ENCODE data around the gene PNPLA8.
"Not testable (repeated sequence)": the region's sequence is repeated elsewhere in the genome, so short reads cannot be mapped to it uniquely, and the experiment has no call there.

The PNPLA8 gene

GRCh38 chr7:108525985-108526767, at the start of gene PNPLA8:
TSS of gene PNPLA8 (minus strand) at chr7:108526135. CDS start at chr7:108515491, 10,644 bp downstream.
- peak; percentile 85 for DNase-seq

GRCh38 chr7:108575156-108575555, 49.2 kb upstream of the PNPLA8 start:
- DNase-seq: no peak

- no peak for DNase-seq
Measured at GRCh38 chr7:108572480-108572879, 46.5 kb upstream of the PNPLA8 start.

- DNase-seq: no peak
Measured at GRCh38 chr7:108570146-108570755, 44.3 kb upstream of the PNPLA8 start.

- DNase-seq: peak; percentile 55
Measured at GRCh38 chr7:108569381-108570145, 43.6 kb upstream of the PNPLA8 start, which contains the start of the genes DNAJB9 and THAP5. TSS of gene DNAJB9 (plus strand) at chr7:108569874. CDS start at chr7:108571727, 1,853 bp downstream. TSS of gene THAP5 (minus strand) at chr7:108569706. CDS start at chr7:108569569, 137 bp downstream.

GRCh38 chr7:108568801-108569380, 43.0 kb upstream of the PNPLA8 start:
- DNase-seq: no peak

- no peak for DNase-seq
Measured at GRCh38 chr7:108565987-108566386, 40.1 kb upstream of the PNPLA8 start.

- no peak for DNase-seq
Measured at GRCh38 chr7:108561047-108561619, 35.2 kb upstream of the PNPLA8 start.

- DNase-seq: no peak
Measured at GRCh38 chr7:108559253-108559652, 33.3 kb upstream of the PNPLA8 start.

- DNase-seq: no peak
Measured at GRCh38 chr7:108557617-108558016, 31.7 kb upstream of the PNPLA8 start.

GRCh38 chr7:108557191-108557590, 31.3 kb upstream of the PNPLA8 start:
- DNase-seq: no peak

- not testable (repeated sequence) for DNase-seq
Measured at GRCh38 chr7:108556665-108557064, 30.7 kb upstream of the PNPLA8 start.

- not testable (repeated sequence) for DNase-seq
Measured at GRCh38 chr7:108548141-108548896, 22.4 kb upstream of the PNPLA8 start.

GRCh38 chr7:108541478-108541877, 15.5 kb upstream of the PNPLA8 start:
- DNase-seq: no peak

GRCh38 chr7:108538685-108539084, 12.8 kb upstream of the PNPLA8 start:
- DNase-seq: not testable (repeated sequence)

- DNase-seq: not testable (repeated sequence)
Measured at GRCh38 chr7:108538236-108538635, 12.3 kb upstream of the PNPLA8 start.

GRCh38 chr7:108537229-108537628, 11.3 kb upstream of the PNPLA8 start:
- DNase-seq: no peak

- DNase-seq: no peak
Measured at GRCh38 chr7:108535744-108536143, 9.8 kb upstream of the PNPLA8 start.

- no peak for DNase-seq
Measured at GRCh38 chr7:108535257-108535656, 9.3 kb upstream of the PNPLA8 start.

- no peak for DNase-seq
Measured at GRCh38 chr7:108533712-108534111, 7.8 kb upstream of the PNPLA8 start.

- DNase-seq: no peak
Measured at GRCh38 chr7:108529341-108529740, 3.4 kb upstream of the PNPLA8 start.

GRCh38 chr7:108528183-108528712, 2.3 kb upstream of the PNPLA8 start:
- DNase-seq: no peak
